ENCODE measurements around the gene ABHD4. TPM values are rescaled to one million over a fixed set of nuclear protein-coding genes. Genes with fewer than 3 reads are reported as not detected.

ABHD4 gene
- total RNA-seq = 10 to 100 TPM; 17.4 to 20.4 (median 18.7) TPM
- polyA plus RNA-seq = 10 to 100 TPM in 2 of 3 donors, 1 to 10 TPM in 1; 9.5 to 18.0 (median 12.3) TPM

GRCh38 chr14:22598099-22598895, at the start of gene ABHD4:
Gene ABHD4, plus strand, starts transcription at chr14:22598300. Its CDS starts 7 bp downstream, at chr14:22598307.
- H3K27me3 ChIP-seq = no peaks in the 10 kb centered on the region
- H3K36me3 ChIP-seq = peaks cover 13 to 18% (median 15%) of the 10 kb centered on the region in 4 donors
- H3K4me1 ChIP-seq = peaks cover 0 to 27% (median 22%) of the 10 kb centered on the region in 4 donors
- intact Hi-C loops (cut with DNase I) = loop anchor here (2.0 to 10.0 kb wide), 2 partner anchors 27 to 167 kb away; partner anchors contain the start of gene OXA1L
- 1% methylated on average over 49 of the region's 49 CpGs for WGBS, 2 donors
- DNase-seq = peak; percentile 91
- H3K27ac ChIP-seq = peak within 1 kb of the TSS; percentile 84 to 93 (median 90)
- TF ChIP-seq EP300 (IDR thresholded peaks at IDR 0.05) (no peak), POLR2A (IDR thresholded peaks at IDR 0.05) (peak; percentile 39 to 76), CTCF (IDR thresholded peaks at IDR 0.05) (no peak), POLR2AphosphoS5 (IDR thresholded peaks at IDR 0.05) (peak; percentile 82 to 95 (median 88))
- H3K9me3 ChIP-seq = no peaks in the 10 kb centered on the region
- H3K4me3 ChIP-seq = peak within 1 kb of the TSS; percentile 69 to 81 (median 71)

GRCh38 chr14:22549324-22549962, 48.7 kb upstream of the ABHD4 start:
- H3K9me3 ChIP-seq = no peaks in the 10 kb centered on the region
- no peaks in the 10 kb centered on the region for H3K27me3 ChIP-seq
- peaks cover 0 to 7% (median 3%) of the 10 kb centered on the region in 4 donors for H3K4me1 ChIP-seq
- 69 to 71% methylated on average over 6 of the region's 6 CpGs for WGBS, 2 donors
- H3K4me3 ChIP-seq = no peak overlapping the region
- no peak for DNase-seq
- H3K36me3 ChIP-seq = no peaks in the 10 kb centered on the region
- no peak overlapping the region for H3K27ac ChIP-seq
- no peak for TF ChIP-seq POLR2AphosphoS5 (IDR thresholded peaks at IDR 0.05)
- no peak for TF ChIP-seq POLR2A (IDR thresholded peaks at IDR 0.05)
- TF ChIP-seq CTCF (IDR thresholded peaks at IDR 0.05) = no peak
- TF ChIP-seq EP300 (IDR thresholded peaks at IDR 0.05) = no peak
- intact Hi-C loops (cut with DNase I) = no loop called here

- Histone ChIP-seq H3K36me3 (no peaks in the 10 kb centered on the region), H3K4me3 (no peak overlapping the region), H3K27ac (no peak overlapping the region), H3K27me3 (no peaks in the 10 kb centered on the region), H3K9me3 (no peaks in the 10 kb centered on the region), H3K4me1 (peaks cover 0 to 7% (median 3%) of the 10 kb centered on the region in 4 donors)
- WGBS, 2 donors = 50 to 70% methylated on average over 11 of the region's 11 CpGs
- no peak for TF ChIP-seq POLR2A (IDR thresholded peaks at IDR 0.05)
- TF ChIP-seq POLR2AphosphoS5 (IDR thresholded peaks at IDR 0.05) = no peak
- TF ChIP-seq EP300 (IDR thresholded peaks at IDR 0.05) = no peak
- no peak for TF ChIP-seq CTCF (IDR thresholded peaks at IDR 0.05)
- intact Hi-C loops (cut with DNase I) = loop anchor here (10.0 kb wide), 1 partner anchor 165 kb away; no protein-coding TSS in a partner anchor
- no peak for DNase-seq
Observed at GRCh38 chr14:22549981-22550673, 48.0 kb upstream of the ABHD4 start.

GRCh38 chr14:22551605-22551997, 46.5 kb upstream of the ABHD4 start:
- Histone ChIP-seq H3K27me3 (no peaks in the 10 kb centered on the region), H3K4me1 (peaks cover 0 to 11% (median 7%) of the 10 kb centered on the region in 4 donors), H3K36me3 (no peaks in the 10 kb centered on the region), H3K27ac (no peak overlapping the region), H3K4me3 (no peak overlapping the region), H3K9me3 (no peaks in the 10 kb centered on the region)
- 44 to 50% methylated on average over 5 of the region's 5 CpGs for WGBS, 2 donors
- no peak for DNase-seq
- intact Hi-C loops (cut with DNase I) = loop anchor here (10.0 kb wide), 1 partner anchor 163 kb away; no protein-coding TSS in a partner anchor
- no peak for TF ChIP-seq CTCF (IDR thresholded peaks at IDR 0.05)
- TF ChIP-seq EP300 (IDR thresholded peaks at IDR 0.05) = no peak
- TF ChIP-seq POLR2A (IDR thresholded peaks at IDR 0.05) = no peak
- TF ChIP-seq POLR2AphosphoS5 (IDR thresholded peaks at IDR 0.05) = no peak
